Measurements from ENCODE around the gene ROBO4. TPM values are rescaled to one million over a fixed set of nuclear protein-coding genes. Genes with fewer than 3 reads are reported as not detected.

ROBO4 gene
- polyA plus RNA-seq: 5.1 TPM
- long read RNA-seq, donor 1: 0 reads
- long read RNA-seq, donor 2, partial matches to known transcripts: 0 of 1 reads
- long read RNA-seq, donor 2, other reads (novel, unspliced or antisense): 0 of 1 reads
- long read RNA-seq, donor 3: 0 reads
- long read RNA-seq, donor 4: 0 reads
- long read RNA-seq, donor 5, partial matches to known transcripts: 0 of 1 reads
- long read RNA-seq, donor 5, other reads (novel, unspliced or antisense): 0 of 1 reads
- long read RNA-seq, donor 6: 0 reads
- long read RNA-seq, donor 7: 0 reads
- long read RNA-seq, donor 8: 0 reads
- long read RNA-seq, donor 9: 0 reads
- long read RNA-seq, donor 10, partial matches to known transcripts: 6 of 7 reads
- long read RNA-seq, donor 10, other reads (novel, unspliced or antisense): 0 of 7 reads
- long read RNA-seq, donor 11: 0 reads

GRCh38 chr11:124897674-124898262, at the start of gene ROBO4:
Gene ROBO4 (minus strand): TSS chr11:124897865. CDS start chr11:124897795, 70 bp downstream.
- no peak within 1 kb of the TSS for H3K4me3 ChIP-seq (ENCODE audit: low read length)
- H3K27ac ChIP-seq (ENCODE audit: low read length): no peak within 1 kb of the TSS
- no peak for DNase-seq
- WGBS (ENCODE audit: insufficient coverage, low lambda C conversion rate): no CpG with 5 or more reads among the region's 12 CpGs
- no peaks in the 10 kb centered on the region for H3K4me1 ChIP-seq (ENCODE audit: control insufficient read depth, insufficient read depth, low read length)
- no peaks in the 10 kb centered on the region for H3K36me3 ChIP-seq (ENCODE audit: control insufficient read depth, insufficient read depth, low read length)
- H3K9me3 ChIP-seq (ENCODE audit: control insufficient read depth, low read depth, low read length): no peaks in the 10 kb centered on the region
- peaks cover 36% of the 10 kb centered on the region for H3K27me3 ChIP-seq (ENCODE audit: control insufficient read depth, insufficient read depth, low read length)

GRCh38 chr11:124946735-124947141, 49.1 kb upstream of the ROBO4 start:
- Histone ChIP-seq H3K4me1 (ENCODE audit: control insufficient read depth, insufficient read depth, low read length) (peaks cover 3% of the 10 kb centered on the region), H3K27me3 (ENCODE audit: control insufficient read depth, insufficient read depth, low read length) (no peaks in the 10 kb centered on the region), H3K27ac (ENCODE audit: low read length) (no peak overlapping the region), H3K36me3 (ENCODE audit: control insufficient read depth, insufficient read depth, low read length) (no peaks in the 10 kb centered on the region), H3K4me3 (ENCODE audit: low read length) (no peak overlapping the region), H3K9me3 (ENCODE audit: control insufficient read depth, low read depth, low read length) (no peaks in the 10 kb centered on the region)
- no peak for DNase-seq
- no CpG with 5 or more reads among the region's 2 CpGs for WGBS (ENCODE audit: insufficient coverage, low lambda C conversion rate)

GRCh38 chr11:124945826-124946225, 48.2 kb upstream of the ROBO4 start:
- H3K27ac ChIP-seq (ENCODE audit: low read length): no peak overlapping the region
- H3K27me3 ChIP-seq (ENCODE audit: control insufficient read depth, insufficient read depth, low read length): no peaks in the 10 kb centered on the region
- H3K4me3 ChIP-seq (ENCODE audit: low read length): no peak overlapping the region
- H3K36me3 ChIP-seq (ENCODE audit: control insufficient read depth, insufficient read depth, low read length): no peaks in the 10 kb centered on the region
- no peak for DNase-seq
- no peaks in the 10 kb centered on the region for H3K9me3 ChIP-seq (ENCODE audit: control insufficient read depth, low read depth, low read length)
- 80% methylated on average over 1 of the region's 6 CpGs for WGBS (ENCODE audit: insufficient coverage, low lambda C conversion rate)
- peaks cover 3% of the 10 kb centered on the region for H3K4me1 ChIP-seq (ENCODE audit: control insufficient read depth, insufficient read depth, low read length)

- 76% methylated on average over 2 of the region's 3 CpGs for WGBS (ENCODE audit: insufficient coverage, low lambda C conversion rate)
These were observed 46.9 kb upstream of the ROBO4 start for GRCh38 chr11:124944565-124944964.

GRCh38 chr11:124943741-124944140, 46.1 kb upstream of the ROBO4 start:
- no peaks in the 10 kb centered on the region for H3K27me3 ChIP-seq (ENCODE audit: control insufficient read depth, insufficient read depth, low read length)
- H3K4me1 ChIP-seq (ENCODE audit: control insufficient read depth, insufficient read depth, low read length): peaks cover 3% of the 10 kb centered on the region

More at GRCh38 chr11:124944565-124944964, 46.9 kb upstream of the ROBO4 start:
- Histone ChIP-seq H3K36me3 (ENCODE audit: control insufficient read depth, insufficient read depth, low read length) (no peaks in the 10 kb centered on the region), H3K4me3 (ENCODE audit: low read length) (no peak overlapping the region), H3K9me3 (ENCODE audit: control insufficient read depth, low read depth, low read length) (no peaks in the 10 kb centered on the region), H3K27ac (ENCODE audit: low read length) (no peak overlapping the region), H3K27me3 (ENCODE audit: control insufficient read depth, insufficient read depth, low read length) (no peaks in the 10 kb centered on the region), H3K4me1 (ENCODE audit: control insufficient read depth, insufficient read depth, low read length) (peaks cover 3% of the 10 kb centered on the region)
- DNase-seq: peak in 1 of 2 donors; percentile 32

GRCh38 chr11:124943254-124943616, 45.6 kb upstream of the ROBO4 start:
- no peak overlapping the region for H3K4me3 ChIP-seq (ENCODE audit: low read length)
- WGBS (ENCODE audit: insufficient coverage, low lambda C conversion rate): no CpG with 5 or more reads among the region's 5 CpGs

More at GRCh38 chr11:124943741-124944140, 46.1 kb upstream of the ROBO4 start:
- peak overlapping the region; percentile 21 for H3K27ac ChIP-seq (ENCODE audit: low read length)
- H3K9me3 ChIP-seq (ENCODE audit: control insufficient read depth, low read depth, low read length): no peaks in the 10 kb centered on the region
- WGBS (ENCODE audit: insufficient coverage, low lambda C conversion rate): 71% methylated on average over 1 of the region's 1 CpG
- H3K36me3 ChIP-seq (ENCODE audit: control insufficient read depth, insufficient read depth, low read length): no peaks in the 10 kb centered on the region
- no peak for DNase-seq
- H3K4me3 ChIP-seq (ENCODE audit: low read length): no peak overlapping the region

GRCh38 chr11:124942466-124943253, 45.0 kb upstream of the ROBO4 start:
- H3K9me3 ChIP-seq (ENCODE audit: control insufficient read depth, low read depth, low read length): no peaks in the 10 kb centered on the region
- no peaks in the 10 kb centered on the region for H3K36me3 ChIP-seq (ENCODE audit: control insufficient read depth, insufficient read depth, low read length)
- no peaks in the 10 kb centered on the region for H3K27me3 ChIP-seq (ENCODE audit: control insufficient read depth, insufficient read depth, low read length)
- WGBS (ENCODE audit: insufficient coverage, low lambda C conversion rate): 80% methylated on average over 1 of the region's 6 CpGs
- no peak overlapping the region for H3K4me3 ChIP-seq (ENCODE audit: low read length)
- peaks cover 3% of the 10 kb centered on the region for H3K4me1 ChIP-seq (ENCODE audit: control insufficient read depth, insufficient read depth, low read length)
- H3K27ac ChIP-seq (ENCODE audit: low read length): no peak overlapping the region
- no peak for DNase-seq

More at GRCh38 chr11:124943254-124943616, 45.6 kb upstream of the ROBO4 start:
- no peak for DNase-seq
- Histone ChIP-seq H3K4me1 (ENCODE audit: control insufficient read depth, insufficient read depth, low read length) (peaks cover 3% of the 10 kb centered on the region), H3K27me3 (ENCODE audit: control insufficient read depth, insufficient read depth, low read length) (no peaks in the 10 kb centered on the region), H3K27ac (ENCODE audit: low read length) (no peak overlapping the region), H3K9me3 (ENCODE audit: control insufficient read depth, low read depth, low read length) (no peaks in the 10 kb centered on the region), H3K36me3 (ENCODE audit: control insufficient read depth, insufficient read depth, low read length) (no peaks in the 10 kb centered on the region)

- H3K4me3 ChIP-seq (ENCODE audit: low read length): no peak overlapping the region
- no peak overlapping the region for H3K27ac ChIP-seq (ENCODE audit: low read length)
- H3K9me3 ChIP-seq (ENCODE audit: control insufficient read depth, low read depth, low read length): no peaks in the 10 kb centered on the region
- no CpG with 5 or more reads among the region's 1 CpG for WGBS (ENCODE audit: insufficient coverage, low lambda C conversion rate)
- H3K4me1 ChIP-seq (ENCODE audit: control insufficient read depth, insufficient read depth, low read length): peaks cover 3% of the 10 kb centered on the region
- H3K36me3 ChIP-seq (ENCODE audit: control insufficient read depth, insufficient read depth, low read length): no peaks in the 10 kb centered on the region
- H3K27me3 ChIP-seq (ENCODE audit: control insufficient read depth, insufficient read depth, low read length): peaks cover under 1% of the 10 kb centered on the region
- no peak for DNase-seq
These were observed 44.0 kb upstream of the ROBO4 start for GRCh38 chr11:124941703-124942102.

- no CpG with 5 or more reads among the region's 6 CpGs for WGBS (ENCODE audit: insufficient coverage, low lambda C conversion rate)
- Histone ChIP-seq H3K4me3 (ENCODE audit: low read length) (no peak overlapping the region), H3K4me1 (ENCODE audit: control insufficient read depth, insufficient read depth, low read length) (peaks cover 3% of the 10 kb centered on the region), H3K27ac (ENCODE audit: low read length) (no peak overlapping the region), H3K9me3 (ENCODE audit: control insufficient read depth, low read depth, low read length) (no peaks in the 10 kb centered on the region), H3K27me3 (ENCODE audit: control insufficient read depth, insufficient read depth, low read length) (peaks cover 5% of the 10 kb centered on the region), H3K36me3 (ENCODE audit: control insufficient read depth, insufficient read depth, low read length) (no peaks in the 10 kb centered on the region)
- no peak for DNase-seq
These were observed 41.3 kb upstream of the ROBO4 start for GRCh38 chr11:124938970-124939369.

- no peaks in the 10 kb centered on the region for H3K9me3 ChIP-seq (ENCODE audit: control insufficient read depth, low read depth, low read length)
- H3K4me1 ChIP-seq (ENCODE audit: control insufficient read depth, insufficient read depth, low read length): no peaks in the 10 kb centered on the region
- 80% methylated on average over 1 of the region's 6 CpGs for WGBS (ENCODE audit: insufficient coverage, low lambda C conversion rate)
These were observed 40.6 kb upstream of the ROBO4 start for GRCh38 chr11:124938206-124938765.

More at GRCh38 chr11:124938206-124938765, 40.6 kb upstream of the ROBO4 start:
- Histone ChIP-seq H3K36me3 (ENCODE audit: control insufficient read depth, insufficient read depth, low read length) (no peaks in the 10 kb centered on the region), H3K4me3 (ENCODE audit: low read length) (no peak overlapping the region), H3K27me3 (ENCODE audit: control insufficient read depth, insufficient read depth, low read length) (peaks cover 5% of the 10 kb centered on the region), H3K27ac (ENCODE audit: low read length) (no peak overlapping the region)
- DNase-seq: no peak
